Medulla oblongata (tissue), 1 donor: Measurements from ENCODE around the gene MRPL40.
"Not testable (repeated sequence)": the region's sequence is repeated elsewhere in the genome, so short reads cannot be mapped to it uniquely, and the experiment has no call there.

Experiments used
- DNase-seq: peaks from one replicate; pipeline ENCODE4 v3.0.0-alpha.2; 2015; ENCODE audit errors: extremely low spot score

The MRPL40 gene

GRCh38 chr22:19440411-19441195 lies 8.3 kb downstream of the MRPL40 start:
- no peak for DNase-seq

DNA sequence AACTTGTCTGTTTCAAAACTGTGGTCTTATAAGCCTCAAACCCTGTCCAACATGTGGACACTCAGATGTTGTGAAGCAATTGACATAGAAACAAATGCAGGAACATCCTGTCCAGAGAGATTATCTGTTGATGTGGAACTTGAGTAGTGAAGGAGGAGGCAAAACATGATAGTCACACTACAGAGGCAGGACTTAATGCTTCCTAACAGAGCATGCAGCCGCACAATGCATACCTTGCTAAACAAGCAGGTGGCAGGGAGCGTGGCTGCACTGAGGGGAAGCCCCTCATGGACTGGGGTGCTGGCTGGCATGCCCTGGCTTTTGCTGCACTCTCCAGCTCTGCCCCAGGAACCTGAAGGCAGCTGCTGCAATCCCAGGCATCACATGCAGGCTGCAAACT lies 9.8 kb downstream of the MRPL40 start:
- DNase-seq: no peak

DNA sequence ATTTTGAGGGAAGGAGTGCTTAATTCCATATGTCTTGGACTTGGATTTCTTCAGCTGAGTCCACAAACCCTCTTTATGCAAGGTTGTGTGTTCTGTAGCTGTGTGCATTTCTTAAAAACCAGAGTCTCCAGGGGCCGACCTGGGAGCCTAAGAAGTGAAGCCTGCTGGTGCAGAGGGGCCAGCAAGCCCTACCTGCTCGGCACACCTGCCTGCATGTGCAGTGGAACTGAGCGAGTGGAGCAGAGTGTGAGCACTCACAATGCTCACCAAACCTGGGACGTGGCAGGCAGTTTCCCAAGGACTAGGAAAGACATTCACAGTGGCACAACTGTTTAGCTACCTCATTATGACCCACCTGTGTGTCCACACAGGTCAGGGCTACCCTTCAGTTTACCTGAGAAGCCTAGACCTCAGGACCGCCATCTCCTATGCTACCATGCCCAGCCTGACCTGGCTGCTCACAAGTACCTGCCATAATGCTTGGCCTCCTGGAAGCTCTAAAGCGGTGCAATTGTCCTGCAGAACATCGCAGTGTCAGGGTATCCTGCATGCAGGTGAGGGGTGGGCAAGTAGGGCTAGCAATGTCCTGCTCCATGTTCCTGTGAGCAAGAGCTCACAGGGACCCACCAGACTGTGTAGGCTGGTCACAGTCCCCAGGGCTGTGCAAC lies 11.3 kb downstream of the MRPL40 start:
- no peak for DNase-seq

DNA sequence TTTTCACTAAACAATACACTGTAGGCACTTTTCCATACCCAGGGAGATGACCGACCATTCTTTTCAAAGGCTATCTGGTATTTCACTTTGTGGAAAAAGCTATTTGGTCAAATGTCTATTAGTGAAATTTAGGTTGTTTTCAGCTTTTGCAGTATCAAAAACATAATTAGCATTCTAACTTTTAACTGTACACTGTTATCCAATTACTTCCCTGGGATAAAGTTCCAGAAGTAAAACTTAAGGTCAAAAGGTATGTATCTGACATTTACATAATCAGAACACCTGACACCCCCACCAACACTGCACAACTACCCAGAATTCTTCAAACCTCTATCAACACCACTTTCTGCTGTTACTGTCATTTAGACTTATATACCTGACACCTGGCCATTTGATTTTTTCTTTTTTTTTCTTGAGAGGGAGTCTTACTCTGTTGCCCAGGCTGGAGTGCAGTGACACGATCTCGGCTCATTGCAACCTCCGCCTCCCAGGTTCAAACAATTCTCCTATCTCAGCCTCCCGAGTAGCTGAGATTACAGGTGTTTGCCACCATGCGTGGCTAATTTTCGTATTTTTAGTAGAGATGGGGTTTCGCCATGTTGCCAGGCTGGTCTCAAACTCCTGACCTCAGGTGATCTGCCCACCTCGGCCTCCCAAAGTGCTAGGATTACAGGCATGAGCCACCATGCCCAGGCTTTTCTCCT lies 13.1 kb downstream of the MRPL40 start:
- not testable (repeated sequence) for DNase-seq

DNA sequence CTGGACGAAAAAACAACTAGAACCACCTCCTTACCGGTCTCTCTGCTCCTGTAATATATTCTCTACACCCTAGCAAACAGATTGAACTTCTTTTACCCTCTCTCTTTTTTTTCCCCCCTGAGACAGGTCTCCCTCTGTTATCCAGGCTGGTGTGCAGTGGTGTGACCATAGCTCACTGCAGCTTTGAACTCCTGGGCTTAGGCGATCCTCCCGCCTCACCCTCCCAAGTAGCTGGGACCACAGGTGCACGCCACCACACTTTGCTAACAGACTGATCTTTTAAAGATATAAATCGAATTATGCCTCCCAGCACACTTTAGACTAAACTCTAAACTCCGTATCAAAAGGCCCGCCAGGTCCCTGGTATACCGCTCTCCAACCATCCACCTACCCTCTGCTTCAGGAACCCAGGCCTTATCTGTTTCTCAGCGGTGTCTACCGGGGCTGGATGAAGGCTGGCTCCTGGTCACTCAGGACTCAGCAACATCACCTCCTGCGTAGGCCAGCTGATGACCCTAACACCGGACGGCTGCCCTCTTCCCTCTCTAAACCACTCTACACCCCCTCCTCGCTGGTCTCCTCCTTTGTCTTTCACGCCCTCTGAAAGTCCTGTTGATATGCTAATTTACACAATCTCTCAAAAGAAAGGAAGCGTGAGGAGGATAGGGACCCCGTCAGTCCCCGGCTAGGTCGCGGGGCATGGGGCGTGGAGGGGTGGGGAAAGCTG lies 14.4 kb downstream of the MRPL40 start:
- DNase-seq: peak; percentile 13

DNA sequence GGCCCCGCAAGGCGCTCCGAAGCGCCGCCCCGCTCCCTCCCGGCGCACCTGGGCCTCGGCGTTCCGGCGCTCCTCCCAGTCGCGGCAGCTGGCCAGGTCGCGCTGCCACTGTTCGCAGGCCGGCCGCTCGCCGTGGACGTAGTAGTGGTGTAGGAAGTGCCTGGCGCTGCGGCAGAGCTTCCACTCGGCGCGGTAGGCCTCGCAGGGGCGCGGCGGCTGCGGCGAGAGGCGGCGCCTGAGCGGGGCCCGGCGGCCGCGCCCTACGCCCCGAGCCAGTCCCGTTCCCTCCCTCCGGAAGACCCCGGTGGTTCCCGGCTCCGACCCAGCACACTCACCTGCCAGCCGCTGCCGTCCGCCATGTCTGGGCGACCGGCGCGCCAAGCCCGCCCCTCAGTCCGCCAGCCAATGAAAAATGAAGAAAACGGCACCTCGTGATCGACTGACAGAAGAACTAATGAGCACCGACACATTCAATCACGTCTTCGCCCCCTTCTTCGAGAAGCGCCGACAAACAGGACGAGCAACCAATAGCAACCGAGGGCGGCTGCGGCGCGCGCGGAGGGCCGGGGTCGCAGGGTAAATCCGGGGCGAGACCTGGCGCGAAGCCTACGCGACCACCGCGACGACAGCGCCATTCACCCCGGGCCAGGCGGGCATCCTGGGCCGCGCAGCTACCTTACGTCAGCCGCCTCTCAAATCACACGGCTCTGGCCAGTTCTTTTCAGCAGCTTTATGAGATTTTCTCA lies 15.2 kb downstream of the MRPL40 start, which contains the start of gene C22orf39:
Gene C22orf39, minus strand, starts transcription at position 382 of the 746 bp plus-strand sequence. Its CDS starts 23 bp downstream, at position 359.
- DNase-seq: peak; percentile 98

GRCh38 chr22:19448076-19448607 lies 15.8 kb downstream of the MRPL40 start:
- DNase-seq: peak; percentile 36

DNA sequence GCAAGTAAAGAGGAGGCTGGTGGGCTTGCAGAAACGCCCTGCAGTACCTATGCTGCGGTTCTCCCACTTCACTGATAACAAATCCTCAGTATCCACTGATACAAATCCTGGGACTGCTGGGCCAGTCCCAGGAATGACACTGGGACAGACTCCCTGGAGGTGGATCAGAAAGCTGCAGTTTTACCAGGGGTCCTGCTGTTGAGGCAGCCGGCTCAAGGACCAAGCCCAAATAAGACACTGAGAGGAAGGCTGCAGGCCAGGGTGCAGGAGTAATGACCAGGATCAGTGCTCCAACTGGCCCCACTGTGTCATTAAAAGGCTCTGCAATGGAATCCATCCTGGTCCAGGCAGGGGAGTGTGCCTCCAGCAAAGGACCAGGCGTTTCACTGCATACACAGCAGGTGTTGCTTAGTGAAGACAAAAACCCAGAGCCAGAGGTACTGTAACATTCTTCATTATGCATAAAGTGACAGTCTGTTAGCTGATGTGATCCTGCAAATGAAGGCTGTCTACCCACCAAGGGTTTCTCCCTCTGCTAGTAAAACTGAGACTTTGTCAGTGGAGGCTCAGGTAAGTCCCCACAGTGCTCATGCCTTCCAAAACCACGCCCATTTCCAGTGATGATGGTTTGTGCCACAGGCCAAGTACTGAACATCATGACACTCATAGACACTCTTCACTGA lies 16.5 kb downstream of the MRPL40 start:
- DNase-seq: no peak

GRCh38 chr22:19449422-19449767 lies 17.1 kb downstream of the MRPL40 start:
- no peak for DNase-seq

- no peak for DNase-seq
Observed at GRCh38 chr22:19450363-19451175, 18.2 kb downstream of the MRPL40 start.

DNA sequence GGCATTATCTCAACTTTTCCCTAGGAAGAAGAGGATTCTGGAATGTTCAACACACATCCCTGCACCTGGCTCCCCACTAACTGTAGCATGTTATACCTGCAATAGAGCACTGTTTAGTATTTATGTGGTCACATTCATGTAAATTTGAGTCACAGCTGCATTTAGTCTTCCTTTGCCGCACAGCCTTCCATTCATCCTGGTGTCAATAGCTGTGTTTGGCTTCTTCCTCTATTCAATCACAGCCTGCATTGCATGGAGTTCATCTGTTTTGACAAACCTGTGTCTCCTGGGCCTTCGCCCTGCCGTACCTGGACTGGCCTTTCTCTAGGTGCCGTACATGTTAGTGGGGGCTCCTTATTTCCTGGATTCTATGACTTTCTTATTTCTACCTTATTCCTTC lies 19.2 kb downstream of the MRPL40 start:
- no peak for DNase-seq

DNA sequence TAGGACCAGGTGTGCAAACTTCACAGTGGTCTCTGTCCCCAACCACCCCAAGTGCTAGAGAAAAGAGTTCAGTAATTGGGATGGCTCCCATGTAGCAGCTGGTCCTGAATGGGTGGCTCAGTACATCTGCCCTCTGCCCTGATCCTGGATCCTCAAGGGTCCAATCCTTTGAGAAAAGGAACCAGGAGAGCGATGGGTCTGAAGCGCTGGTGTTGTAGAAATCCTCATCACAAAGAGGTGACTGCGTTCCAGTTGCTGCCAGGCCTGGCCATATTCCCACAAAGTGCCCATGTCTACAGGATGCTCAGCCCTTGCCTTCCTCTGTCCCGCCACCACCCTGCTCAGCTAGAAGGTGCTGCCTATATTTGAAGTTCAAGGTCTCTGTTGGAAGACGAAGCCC lies 21.4 kb downstream of the MRPL40 start:
- no peak for DNase-seq

DNA sequence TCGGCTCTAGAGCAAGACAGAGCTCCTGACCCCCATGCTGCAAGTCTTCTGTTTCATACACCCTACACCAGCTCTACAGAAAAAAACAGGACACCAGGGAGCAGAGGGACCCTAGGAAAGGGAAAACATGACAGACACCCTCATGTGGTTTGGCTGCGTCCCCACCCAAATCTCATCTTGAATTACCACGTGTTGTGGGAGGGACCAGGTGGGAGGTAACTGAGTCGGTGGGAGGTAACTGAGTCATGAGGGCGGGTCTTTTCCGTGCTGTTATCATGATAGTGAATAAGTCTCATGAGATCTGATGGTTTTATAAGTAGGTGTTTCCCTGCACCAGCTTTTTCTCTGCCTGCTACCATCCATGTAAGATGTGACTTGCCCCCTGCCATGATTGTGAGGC lies 21.8 kb downstream of the MRPL40 start:
- no peak for DNase-seq

DNA sequence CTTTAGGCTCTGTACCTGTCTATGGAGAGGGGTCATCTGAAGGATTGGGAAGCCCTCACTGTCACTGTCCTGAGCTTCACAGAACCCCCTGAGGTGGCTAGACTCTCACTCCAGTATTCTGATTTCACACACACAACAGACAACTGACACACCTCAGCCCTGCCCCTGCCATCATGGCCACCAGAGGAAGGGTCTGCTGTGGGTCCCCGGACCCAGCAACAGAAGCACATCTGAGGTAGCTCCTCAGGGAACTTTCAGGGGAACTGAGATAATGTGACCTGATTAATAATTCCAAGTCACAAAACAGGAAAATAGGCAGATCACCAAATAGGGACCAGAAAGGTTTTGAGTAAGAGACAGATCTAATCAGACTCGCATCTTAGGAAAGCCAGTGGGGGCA lies 22.7 kb downstream of the MRPL40 start:
- no peak for DNase-seq

DNA sequence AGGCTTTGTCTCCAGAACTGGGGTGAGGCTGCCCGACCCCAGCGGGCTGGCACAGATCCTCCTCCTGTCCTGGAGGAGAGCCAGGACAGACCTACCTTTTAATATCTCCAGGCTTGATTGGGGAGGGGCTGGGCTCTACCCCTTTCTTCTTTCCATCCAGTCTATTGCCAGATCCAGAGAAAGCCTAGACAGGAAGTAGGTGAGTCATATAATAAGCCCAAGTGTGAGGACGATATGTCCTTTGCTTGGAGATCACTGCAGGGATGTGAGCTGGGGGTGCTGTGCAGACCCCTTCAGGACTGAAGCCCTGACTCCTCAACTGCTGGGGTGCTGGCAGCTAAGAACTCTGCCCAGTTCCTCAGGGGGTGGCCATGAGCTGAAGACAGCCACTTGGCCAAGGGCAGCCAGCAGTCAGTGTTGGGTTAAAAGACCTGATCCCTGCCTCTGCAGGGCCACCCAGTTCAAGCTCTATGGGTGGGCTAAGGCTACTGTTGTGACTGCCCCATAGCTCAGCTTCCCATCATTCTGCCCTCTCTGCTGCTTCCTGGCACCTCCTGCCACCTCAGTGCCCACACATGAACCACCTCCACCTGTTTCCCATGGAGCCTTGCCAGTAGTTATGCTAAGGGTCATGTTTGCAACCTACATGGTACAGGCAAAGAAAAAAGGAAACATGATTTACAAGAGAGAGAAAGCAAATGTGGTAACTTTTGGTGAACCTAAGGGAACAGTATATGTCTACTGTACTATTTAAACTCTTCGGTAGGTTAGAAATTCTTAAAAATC lies 23.4 kb downstream of the MRPL40 start:
- DNase-seq: no peak

DNA sequence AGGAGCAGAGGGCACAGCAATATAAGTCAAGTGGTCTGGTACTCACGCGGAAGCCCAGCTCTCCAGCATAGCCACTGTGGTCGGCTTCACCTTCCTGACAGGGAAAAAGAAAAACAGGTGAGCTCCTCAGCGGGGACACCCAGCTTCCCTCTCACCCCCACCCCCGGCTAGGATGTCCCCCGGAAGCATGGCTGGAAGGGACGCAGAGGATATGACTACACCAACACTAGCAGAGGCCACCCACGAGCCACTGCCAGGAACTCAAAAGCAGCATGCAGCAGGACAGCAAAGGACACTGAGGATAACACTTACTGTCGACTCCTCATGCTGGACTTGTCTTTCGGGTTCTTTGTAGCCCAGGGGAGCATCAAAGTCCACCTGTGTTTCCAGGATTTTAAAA lies 24.2 kb downstream of the MRPL40 start:
- DNase-seq: no peak

GRCh38 chr22:19457828-19458428 lies 25.6 kb downstream of the MRPL40 start:
- no peak for DNase-seq

DNA sequence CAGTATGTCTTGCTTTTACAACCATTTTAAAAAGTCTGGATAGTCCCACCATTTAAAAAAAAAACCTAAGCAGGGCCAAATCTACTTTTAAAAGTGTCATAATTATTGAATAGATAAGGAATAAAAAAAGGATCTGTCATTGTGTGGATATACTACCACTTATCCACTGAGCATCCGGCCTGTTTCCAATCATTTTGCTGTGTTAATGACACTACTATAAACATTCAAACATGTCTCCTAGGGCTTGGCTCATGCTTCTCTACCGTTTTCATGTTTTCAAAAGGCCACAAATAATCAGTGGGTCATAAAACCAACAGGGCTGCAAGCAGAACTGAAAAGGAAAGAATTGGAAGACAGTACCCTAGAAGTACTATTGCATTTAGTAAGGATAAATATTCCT lies 27.7 kb downstream of the MRPL40 start:
- no peak for DNase-seq
